ENCODE data around the gene C1QL2.

Gene C1QL2

GRCh38 chr2:119158563-119159347 lies at the start of gene C1QL2:
Gene C1QL2, minus strand, starts transcription at chr2:119158751. Its CDS starts 482 bp downstream, at chr2:119158269.
- DNase-seq: no peak

GRCh38 chr2:119207447-119207846 lies 48.9 kb upstream of the C1QL2 start:
- DNase-seq: no peak

- no peak for DNase-seq
Observed at GRCh38 chr2:119206201-119206600, 47.6 kb upstream of the C1QL2 start.

GRCh38 chr2:119205001-119205706 lies 46.6 kb upstream of the C1QL2 start:
- DNase-seq: no peak

GRCh38 chr2:119204525-119204924 lies 46.0 kb upstream of the C1QL2 start:
- no peak for DNase-seq

GRCh38 chr2:119202610-119203310 lies 44.2 kb upstream of the C1QL2 start:
- no peak for DNase-seq

- DNase-seq: no peak
Observed at GRCh38 chr2:119201815-119202214, 43.3 kb upstream of the C1QL2 start.

- DNase-seq: no peak
Observed at GRCh38 chr2:119198240-119198840, 39.8 kb upstream of the C1QL2 start.

- DNase-seq: no peak
Observed at GRCh38 chr2:119197529-119198239, 39.1 kb upstream of the C1QL2 start.

- no peak for DNase-seq
Observed at GRCh38 chr2:119197126-119197405, 38.5 kb upstream of the C1QL2 start.

GRCh38 chr2:119196301-119197125 lies 38.0 kb upstream of the C1QL2 start:
- no peak for DNase-seq

GRCh38 chr2:119195887-119196286 lies 37.3 kb upstream of the C1QL2 start:
- no peak for DNase-seq

- DNase-seq: no peak
Observed at GRCh38 chr2:119195001-119195400, 36.5 kb upstream of the C1QL2 start.

GRCh38 chr2:119192893-119193292 lies 34.3 kb upstream of the C1QL2 start:
- DNase-seq: no peak

GRCh38 chr2:119190321-119191111 lies 32.0 kb upstream of the C1QL2 start:
- DNase-seq: no peak

- DNase-seq: no peak
Observed at GRCh38 chr2:119184512-119184911, 26.0 kb upstream of the C1QL2 start.

- no peak for DNase-seq
Observed at GRCh38 chr2:119181791-119182445, 23.4 kb upstream of the C1QL2 start.

- DNase-seq: no peak
Observed at GRCh38 chr2:119181391-119181790, 22.8 kb upstream of the C1QL2 start.

- no peak for DNase-seq
Observed at GRCh38 chr2:119180892-119181291, 22.3 kb upstream of the C1QL2 start.

GRCh38 chr2:119179991-119180390 lies 21.4 kb upstream of the C1QL2 start:
- DNase-seq: no peak

- no peak for DNase-seq
Observed at GRCh38 chr2:119179202-119179601, 20.7 kb upstream of the C1QL2 start.
